Ascending aorta (tissue), 2 donors: ENCODE measurements around the gene NAA60. TPM values are rescaled to one million over a fixed set of nuclear protein-coding genes. Genes with fewer than 3 reads are reported as not detected.

Source experiments
- DNase-seq, 2 donors: peaks; one replicate each; pipeline ENCODE4 v3.0.0-alpha.2; 2019; ENCODE audit warnings: low spot score in 2 of 2
- H3K27ac ChIP-seq, 2 donors: fragments of 200-600 bp; sonication (generic); one replicate each; pipeline ENCODE4 v1.5.1; 2016 to 2017; ENCODE audit warnings: mild to moderate bottlenecking in 1 of 2
- H3K27me3 ChIP-seq: fragments of 200-600 bp; sonication (generic); one replicate; pipeline ENCODE4 v1.5.1; 2017
- H3K36me3 ChIP-seq, 2 donors: fragments of 200-600 bp; sonication (generic); one replicate each; pipeline ENCODE4 v1.5.1; 2016
- H3K4me1 ChIP-seq, 2 donors: fragments of 200-600 bp; sonication (generic); one replicate each; pipeline ENCODE4 v1.5.1; 2016 to 2017; ENCODE audit warnings: mild to moderate bottlenecking in 1 of 2
- H3K4me3 ChIP-seq, 2 donors: fragments of 200-600 bp; sonication (generic); one replicate each; pipeline ENCODE4 v1.5.1; 2016 to 2017; ENCODE audit warnings: mild to moderate bottlenecking in 1 of 2
- H3K9me3 ChIP-seq, 2 donors: fragments of 200-600 bp; sonication (generic); one replicate each; pipeline ENCODE4 v1.5.1; 2016
- intact Hi-C: fragments of 100-400 bp; cut with DNase I; formaldehyde crosslinking; loops from one replicate; pipeline ENCODE4 v1.15.1; 2023
- total RNA-seq: library from RNA; depleted of rRNA; stranded (reverse); fragments of >200 nt; gene quantifications from one replicate; pipeline ENCODE4 v1.1.0, GENCODE V29; 2016
- TF ChIP-seq, protein P1 (sequence below), 3 experiments: fragments of 200-600 bp in 2 of 3; fragments of 450-650 bp in 1 of 3; sonication (generic) in 2 of 3; IDR thresholded peaks; one replicate each; pipeline ENCODE4 v1.5.1; 2016 to 2019; ENCODE audit warnings: antibody characterized with exemption in 3 of 3, mild to moderate bottlenecking in 1 of 3, moderate library complexity in 1 of 3

Gene NAA60
- total RNA-seq, 1 donor from 2014 or later, result 74.6 TPM

DNA sequence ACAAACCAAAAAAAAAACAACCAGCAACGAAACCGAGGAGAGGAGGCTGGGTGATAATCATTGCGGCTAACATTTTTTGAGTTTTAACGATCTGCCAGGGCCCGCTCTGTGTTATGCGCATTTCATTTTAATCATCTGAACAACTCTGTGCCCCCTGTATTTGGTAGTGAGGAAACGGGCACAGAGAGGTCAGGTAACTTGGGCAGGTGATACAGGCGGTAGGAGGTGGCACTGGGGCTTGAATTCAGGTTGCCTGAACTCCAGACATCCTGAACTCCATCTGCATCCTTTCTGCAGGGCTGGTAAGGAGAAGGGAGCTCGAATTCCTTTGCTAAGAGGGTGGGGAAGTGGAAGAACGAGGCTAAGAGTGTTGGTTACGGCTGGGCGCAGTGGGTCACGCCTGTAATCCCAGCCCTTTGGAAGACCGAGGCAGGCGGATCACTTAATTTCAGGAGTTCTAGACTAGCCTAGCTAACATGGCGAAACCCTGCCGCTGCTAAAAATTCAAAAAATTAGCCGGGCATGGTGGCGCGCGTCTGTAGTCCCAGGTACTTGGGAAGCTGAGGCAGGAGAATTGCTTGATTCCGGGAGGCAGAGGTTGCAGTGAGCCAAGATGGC is 58.4 kb downstream of the NAA60 start:
- TF ChIP-seq, protein P1, sequence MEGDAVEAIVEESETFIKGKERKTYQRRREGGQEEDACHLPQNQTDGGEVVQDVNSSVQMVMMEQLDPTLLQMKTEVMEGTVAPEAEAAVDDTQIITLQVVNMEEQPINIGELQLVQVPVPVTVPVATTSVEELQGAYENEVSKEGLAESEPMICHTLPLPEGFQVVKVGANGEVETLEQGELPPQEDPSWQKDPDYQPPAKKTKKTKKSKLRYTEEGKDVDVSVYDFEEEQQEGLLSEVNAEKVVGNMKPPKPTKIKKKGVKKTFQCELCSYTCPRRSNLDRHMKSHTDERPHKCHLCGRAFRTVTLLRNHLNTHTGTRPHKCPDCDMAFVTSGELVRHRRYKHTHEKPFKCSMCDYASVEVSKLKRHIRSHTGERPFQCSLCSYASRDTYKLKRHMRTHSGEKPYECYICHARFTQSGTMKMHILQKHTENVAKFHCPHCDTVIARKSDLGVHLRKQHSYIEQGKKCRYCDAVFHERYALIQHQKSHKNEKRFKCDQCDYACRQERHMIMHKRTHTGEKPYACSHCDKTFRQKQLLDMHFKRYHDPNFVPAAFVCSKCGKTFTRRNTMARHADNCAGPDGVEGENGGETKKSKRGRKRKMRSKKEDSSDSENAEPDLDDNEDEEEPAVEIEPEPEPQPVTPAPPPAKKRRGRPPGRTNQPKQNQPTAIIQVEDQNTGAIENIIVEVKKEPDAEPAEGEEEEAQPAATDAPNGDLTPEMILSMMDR (IDR thresholded peaks at IDR 0.05), result no peak
- intact Hi-C loops, result loop anchor here (2.0 to 5.0 kb wide), 3 partner anchors 45 to 235 kb away; partner anchors contain the start of genes TIGD7 and ZNF75A
- no peaks in the 10 kb centered on the region for H3K27me3 ChIP-seq
- no peak for DNase-seq
- no peak overlapping the region for H3K27ac ChIP-seq
- peaks cover 4% of the 10 kb centered on the region in 2 donors for H3K4me1 ChIP-seq
- H3K4me3 ChIP-seq, result peak overlapping the region; percentile 72 to 93
- peaks cover 4 to 17% of the 10 kb centered on the region in 2 donors for H3K36me3 ChIP-seq
- H3K9me3 ChIP-seq, result no peaks in the 10 kb centered on the region

DNA sequence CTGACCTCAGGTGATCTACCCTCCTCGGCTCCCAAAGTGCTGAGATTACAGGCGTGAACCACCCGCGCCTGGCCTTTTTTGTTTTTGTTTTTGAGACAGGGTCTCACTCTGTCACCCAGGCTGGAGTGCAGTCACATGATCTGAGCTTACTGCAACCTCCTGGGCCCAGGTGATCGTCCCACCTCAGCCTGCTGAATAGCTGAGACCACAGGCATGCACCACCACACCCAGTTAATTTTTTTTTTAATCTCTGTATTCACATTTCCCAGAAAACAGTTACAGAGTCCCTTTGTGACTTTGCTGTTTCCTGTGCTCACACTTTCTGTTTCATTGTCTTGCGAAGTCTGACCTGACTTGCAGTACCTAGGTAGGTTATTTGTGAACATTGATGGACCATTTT is 60.0 kb downstream of the NAA60 start:
- intact Hi-C loops, result loop anchor here (5.0 kb wide), 2 partner anchors 196 to 236 kb away; partner anchors contain the start of genes TIGD7 and ZNF75A
- H3K4me1 ChIP-seq, result peaks cover 4% of the 10 kb centered on the region in 2 donors
- DNase-seq, result no peak
- H3K36me3 ChIP-seq, result peaks cover 10 to 24% of the 10 kb centered on the region in 2 donors
- no peaks in the 10 kb centered on the region for H3K9me3 ChIP-seq
- H3K4me3 ChIP-seq, result no peak overlapping the region
- H3K27me3 ChIP-seq, result no peaks in the 10 kb centered on the region
- TF ChIP-seq, protein P1 (IDR thresholded peaks at IDR 0.05), result no peak
- H3K27ac ChIP-seq, result no peak overlapping the region

DNA sequence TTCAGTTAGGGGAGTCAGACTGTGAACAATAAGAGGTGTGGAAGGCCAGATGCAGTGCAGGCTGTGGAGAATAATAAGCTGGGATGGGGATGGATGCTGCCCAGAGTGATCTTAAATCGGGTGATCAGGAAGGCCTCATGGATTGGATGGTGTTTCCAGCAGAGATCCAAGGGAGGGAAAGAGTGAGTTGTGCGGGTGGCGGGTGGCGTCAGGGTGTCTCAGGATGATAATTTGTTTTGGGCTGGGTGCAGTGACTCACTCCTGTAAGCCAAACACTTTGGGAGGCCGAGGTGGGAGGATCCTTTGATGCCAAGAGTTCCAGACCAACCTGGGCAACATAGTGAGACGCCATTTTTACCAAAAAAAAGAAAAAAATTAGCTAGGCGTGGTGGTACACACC is 65.3 kb downstream of the NAA60 start:
- intact Hi-C loops, result no loop called here
- no peak for DNase-seq
- no peak overlapping the region for H3K4me3 ChIP-seq
- no peaks in the 10 kb centered on the region for H3K9me3 ChIP-seq
- H3K27ac ChIP-seq, result no peak overlapping the region
- H3K36me3 ChIP-seq, result peaks cover 52 to 75% of the 10 kb centered on the region in 2 donors
- no peaks in the 10 kb centered on the region for H3K27me3 ChIP-seq
- no peaks in the 10 kb centered on the region for H3K4me1 ChIP-seq
- TF ChIP-seq, protein P1 (IDR thresholded peaks at IDR 0.05), result no peak

DNA sequence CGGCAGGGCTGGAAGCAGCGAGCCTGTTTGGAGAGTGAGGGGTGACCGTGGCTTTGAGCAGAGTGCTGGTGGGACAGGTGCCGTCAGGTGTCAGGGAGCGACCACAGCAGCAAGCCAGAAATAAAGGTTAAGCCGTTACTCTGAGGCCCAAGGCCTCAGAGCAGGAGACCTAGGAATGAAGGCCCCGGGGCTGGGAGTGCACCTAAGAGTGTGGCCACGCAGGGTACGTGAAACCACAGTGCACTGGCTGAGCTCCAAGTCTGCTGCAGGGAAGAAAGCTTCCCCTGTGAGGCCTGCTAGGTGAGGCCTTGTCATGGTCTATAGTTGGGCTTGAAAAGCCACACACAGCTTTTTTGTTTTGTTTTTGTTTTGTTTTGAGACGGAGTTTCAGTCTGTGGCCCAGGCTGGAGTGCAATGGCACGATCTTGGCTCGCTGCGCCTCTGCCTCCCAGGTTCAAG is 66.0 kb downstream of the NAA60 start:
- no peak overlapping the region for H3K27ac ChIP-seq
- no peak overlapping the region for H3K4me3 ChIP-seq
- no peak for DNase-seq
- TF ChIP-seq, protein P1 (IDR thresholded peaks at IDR 0.05), result no peak
- H3K36me3 ChIP-seq, result peaks cover 58 to 82% of the 10 kb centered on the region in 2 donors
- H3K9me3 ChIP-seq, result no peaks in the 10 kb centered on the region
- intact Hi-C loops, result no loop called here
- no peaks in the 10 kb centered on the region for H3K4me1 ChIP-seq
- no peaks in the 10 kb centered on the region for H3K27me3 ChIP-seq

DNA sequence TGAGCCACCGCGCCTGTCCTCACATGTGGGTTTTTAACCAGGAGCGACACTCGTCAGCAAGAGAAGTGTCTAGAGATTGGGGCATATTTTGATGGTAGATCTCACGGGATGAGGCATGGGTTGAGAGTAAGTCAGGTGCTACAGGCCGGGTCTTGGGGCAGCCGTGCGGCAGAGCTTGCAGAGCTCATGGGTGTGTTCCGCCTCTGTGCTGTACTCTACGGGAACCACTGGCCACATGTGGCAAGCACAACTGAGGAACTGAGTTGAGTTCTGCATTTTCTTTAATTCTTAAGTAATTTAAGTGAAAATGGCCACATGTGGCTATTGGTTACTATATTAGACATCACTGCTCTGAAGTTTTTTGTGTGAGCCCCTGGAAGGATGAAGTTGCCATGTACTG is 66.9 kb downstream of the NAA60 start:
- no peak for DNase-seq
- no peaks in the 10 kb centered on the region for H3K9me3 ChIP-seq
- H3K4me1 ChIP-seq, result no peaks in the 10 kb centered on the region
- H3K36me3 ChIP-seq, result peaks cover 65 to 85% of the 10 kb centered on the region in 2 donors
- TF ChIP-seq, protein P1 (IDR thresholded peaks at IDR 0.05), result no peak
- no peaks in the 10 kb centered on the region for H3K27me3 ChIP-seq
- H3K4me3 ChIP-seq, result no peak overlapping the region
- intact Hi-C loops, result no loop called here
- H3K27ac ChIP-seq, result no peak overlapping the region
